GM12892 (cell line): ENCODE data around the gene ADGRL3.

ENCODE experiments used
- DNase-seq: peaks from one replicate; pipeline ENCODE4 v3.0.0; 2011; ENCODE audit not compliant: insufficient read length
- FAIRE-seq: peaks from 2 replicates; lab custom pipeline; 2011; peaks lifted over from hg19 to GRCh38; lab: Jason Lieb, UNC
- POLR2A ChIP-seq: IDR thresholded peaks from 2 replicates; pipeline ENCODE4 v1.6.1; 2011; ENCODE audit warnings: low read depth, low read length, control low read depth
- POLR2AphosphoS5 ChIP-seq: IDR thresholded peaks from 2 replicates; pipeline ENCODE4 v1.6.1; 2011; ENCODE audit warnings: low read depth, low read length, control low read depth
- TAF1 ChIP-seq: IDR thresholded peaks from 2 replicates; pipeline ENCODE4 v1.6.1; 2011; ENCODE audit warnings: low read depth, mild to moderate bottlenecking, control low read depth, low read length, borderline replicate concordance

The ADGRL3 gene

GRCh38 chr4:61786211-61786610, 586.1 kb downstream of the ADGRL3 start:
- no peak for DNase-seq
- no peak for FAIRE-seq
- no peak for TF ChIP-seq POLR2A
- TF ChIP-seq TAF1 = no peak
- no peak for TF ChIP-seq POLR2AphosphoS5

GRCh38 chr4:61795998-61796397, 595.9 kb downstream of the ADGRL3 start:
- no peak for FAIRE-seq
- TF ChIP-seq POLR2A (no peak), TAF1 (no peak), POLR2AphosphoS5 (no peak)
- DNase-seq = no peak

GRCh38 chr4:61799794-61800193, 599.7 kb downstream of the ADGRL3 start:
- FAIRE-seq (no peak), DNase-seq (no peak)

GRCh38 chr4:61805227-61805626, 605.1 kb downstream of the ADGRL3 start:
- no peak for FAIRE-seq
- TF ChIP-seq POLR2AphosphoS5 = no peak
- TF ChIP-seq POLR2A = no peak
- TF ChIP-seq TAF1 = no peak
- DNase-seq = no peak

More at GRCh38 chr4:61799794-61800193, 599.7 kb downstream of the ADGRL3 start:
- TF ChIP-seq POLR2AphosphoS5 (no peak), TAF1 (no peak)

GRCh38 chr4:61805979-61806378, 605.9 kb downstream of the ADGRL3 start:
- FAIRE-seq (no peak), DNase-seq (no peak)
- TF ChIP-seq POLR2A (no peak), POLR2AphosphoS5 (no peak), TAF1 (no peak)

- TF ChIP-seq TAF1 (no peak), POLR2AphosphoS5 (no peak), POLR2A (no peak)
- FAIRE-seq = no peak
- DNase-seq = no peak
Observed at GRCh38 chr4:61812171-61812570, 612.0 kb downstream of the ADGRL3 start.

GRCh38 chr4:61817071-61817470, 616.9 kb downstream of the ADGRL3 start:
- DNase-seq (no peak), FAIRE-seq (no peak)
- TF ChIP-seq POLR2AphosphoS5 (no peak), TAF1 (no peak), POLR2A (no peak)

- no peak for TF ChIP-seq TAF1
- TF ChIP-seq POLR2AphosphoS5 = no peak
- TF ChIP-seq POLR2A = no peak
- FAIRE-seq = no peak
Observed at GRCh38 chr4:61820136-61820535, 620.0 kb downstream of the ADGRL3 start.

GRCh38 chr4:61824454-61824853, 624.3 kb downstream of the ADGRL3 start:
- no peak for FAIRE-seq
- DNase-seq = no peak
- TF ChIP-seq POLR2A (no peak), TAF1 (no peak), POLR2AphosphoS5 (no peak)

More at GRCh38 chr4:61820136-61820535, 620.0 kb downstream of the ADGRL3 start:
- DNase-seq = no peak

- no peak for FAIRE-seq
- TF ChIP-seq POLR2AphosphoS5 (no peak), TAF1 (no peak), POLR2A (no peak)
- no peak for DNase-seq
Observed at GRCh38 chr4:61827907-61828391, 627.8 kb downstream of the ADGRL3 start.

- FAIRE-seq (no peak), DNase-seq (no peak)
- TF ChIP-seq POLR2AphosphoS5 (no peak), POLR2A (no peak), TAF1 (no peak)
Observed at GRCh38 chr4:61828960-61829359, 628.8 kb downstream of the ADGRL3 start.

GRCh38 chr4:61831987-61832386, 631.9 kb downstream of the ADGRL3 start:
- DNase-seq = no peak
- no peak for TF ChIP-seq TAF1
- no peak for FAIRE-seq
